ENCODE data around the gene PRKAG2.

PRKAG2 gene

GRCh38 chr7:151677581-151678226, 199.2 kb downstream of the PRKAG2 start:
- Histone ChIP-seq H3K27ac (ENCODE audit: low read length) (no peak overlapping the region), H3K4me3 (ENCODE audit: low read length) (no peak overlapping the region), H3K9me3 (ENCODE audit: insufficient read depth, low read depth, low read length) (no peaks in the 10 kb centered on the region), H3K36me3 (ENCODE audit: insufficient read depth, low read depth, low read length) (no peaks in the 10 kb centered on the region), H3K4me1 (ENCODE audit: insufficient read depth, low read length) (no peaks in the 10 kb centered on the region), H3K9ac (ENCODE audit: low read depth, low read length) (no peak overlapping the region), H3K27me3 (ENCODE audit: insufficient read depth, low read length) (no peaks in the 10 kb centered on the region)

- Histone ChIP-seq H3K9ac (ENCODE audit: low read depth, low read length) (no peak overlapping the region), H3K4me3 (ENCODE audit: low read length) (no peak overlapping the region), H3K36me3 (ENCODE audit: insufficient read depth, low read depth, low read length) (no peaks in the 10 kb centered on the region), H3K4me1 (ENCODE audit: insufficient read depth, low read length) (no peaks in the 10 kb centered on the region), H3K27me3 (ENCODE audit: insufficient read depth, low read length) (no peaks in the 10 kb centered on the region), H3K27ac (ENCODE audit: low read length) (no peak overlapping the region), H3K9me3 (ENCODE audit: insufficient read depth, low read depth, low read length) (no peaks in the 10 kb centered on the region)
Measured at GRCh38 chr7:151676759-151677158, 200.2 kb downstream of the PRKAG2 start.

- Histone ChIP-seq H3K4me3 (ENCODE audit: low read length) (no peak overlapping the region), H3K9ac (ENCODE audit: low read depth, low read length) (no peak overlapping the region), H3K27me3 (ENCODE audit: insufficient read depth, low read length) (no peaks in the 10 kb centered on the region), H3K36me3 (ENCODE audit: insufficient read depth, low read depth, low read length) (no peaks in the 10 kb centered on the region), H3K9me3 (ENCODE audit: insufficient read depth, low read depth, low read length) (no peaks in the 10 kb centered on the region), H3K27ac (ENCODE audit: low read length) (no peak overlapping the region), H3K4me1 (ENCODE audit: insufficient read depth, low read length) (no peaks in the 10 kb centered on the region)
Measured at GRCh38 chr7:151675196-151675920, 201.6 kb downstream of the PRKAG2 start.

- H3K36me3 ChIP-seq (ENCODE audit: insufficient read depth, low read depth, low read length) = no peaks in the 10 kb centered on the region
- H3K9ac ChIP-seq (ENCODE audit: low read depth, low read length) = no peak overlapping the region
- no peak overlapping the region for H3K4me3 ChIP-seq (ENCODE audit: low read length)
- H3K27ac ChIP-seq (ENCODE audit: low read length) = no peak overlapping the region
- H3K9me3 ChIP-seq (ENCODE audit: insufficient read depth, low read depth, low read length) = no peaks in the 10 kb centered on the region
- H3K27me3 ChIP-seq (ENCODE audit: insufficient read depth, low read length) = no peaks in the 10 kb centered on the region
- H3K4me1 ChIP-seq (ENCODE audit: insufficient read depth, low read length) = no peaks in the 10 kb centered on the region
Measured at GRCh38 chr7:151674161-151674920, 202.6 kb downstream of the PRKAG2 start.

- Histone ChIP-seq H3K27me3 (ENCODE audit: insufficient read depth, low read length) (no peaks in the 10 kb centered on the region), H3K9ac (ENCODE audit: low read depth, low read length) (no peak overlapping the region), H3K4me1 (ENCODE audit: insufficient read depth, low read length) (no peaks in the 10 kb centered on the region), H3K27ac (ENCODE audit: low read length) (no peak overlapping the region), H3K9me3 (ENCODE audit: insufficient read depth, low read depth, low read length) (no peaks in the 10 kb centered on the region), H3K36me3 (ENCODE audit: insufficient read depth, low read depth, low read length) (no peaks in the 10 kb centered on the region), H3K4me3 (ENCODE audit: low read length) (no peak overlapping the region)
Measured at GRCh38 chr7:151673216-151673615, 203.7 kb downstream of the PRKAG2 start.

GRCh38 chr7:151672716-151673115, 204.2 kb downstream of the PRKAG2 start:
- H3K4me3 ChIP-seq (ENCODE audit: low read length) = no peak overlapping the region
- H3K36me3 ChIP-seq (ENCODE audit: insufficient read depth, low read depth, low read length) = no peaks in the 10 kb centered on the region
- H3K9me3 ChIP-seq (ENCODE audit: insufficient read depth, low read depth, low read length) = no peaks in the 10 kb centered on the region
- H3K27ac ChIP-seq (ENCODE audit: low read length) = no peak overlapping the region
- no peaks in the 10 kb centered on the region for H3K27me3 ChIP-seq (ENCODE audit: insufficient read depth, low read length)
- H3K9ac ChIP-seq (ENCODE audit: low read depth, low read length) = no peak overlapping the region
- no peaks in the 10 kb centered on the region for H3K4me1 ChIP-seq (ENCODE audit: insufficient read depth, low read length)

- Histone ChIP-seq H3K4me1 (ENCODE audit: insufficient read depth, low read length) (no peaks in the 10 kb centered on the region), H3K9me3 (ENCODE audit: insufficient read depth, low read depth, low read length) (no peaks in the 10 kb centered on the region), H3K4me3 (ENCODE audit: low read length) (no peak overlapping the region), H3K27me3 (ENCODE audit: insufficient read depth, low read length) (no peaks in the 10 kb centered on the region), H3K27ac (ENCODE audit: low read length) (no peak overlapping the region), H3K36me3 (ENCODE audit: insufficient read depth, low read depth, low read length) (no peaks in the 10 kb centered on the region), H3K9ac (ENCODE audit: low read depth, low read length) (no peak overlapping the region)
Measured at GRCh38 chr7:151671514-151671913, 205.4 kb downstream of the PRKAG2 start.

- H3K4me3 ChIP-seq (ENCODE audit: low read length) = no peak overlapping the region
- H3K4me1 ChIP-seq (ENCODE audit: insufficient read depth, low read length) = no peaks in the 10 kb centered on the region
- H3K27ac ChIP-seq (ENCODE audit: low read length) = no peak overlapping the region
- H3K27me3 ChIP-seq (ENCODE audit: insufficient read depth, low read length) = no peaks in the 10 kb centered on the region
- no peaks in the 10 kb centered on the region for H3K9me3 ChIP-seq (ENCODE audit: insufficient read depth, low read depth, low read length)
- H3K9ac ChIP-seq (ENCODE audit: low read depth, low read length) = no peak overlapping the region
- H3K36me3 ChIP-seq (ENCODE audit: insufficient read depth, low read depth, low read length) = no peaks in the 10 kb centered on the region
Measured at GRCh38 chr7:151669762-151670161, 207.2 kb downstream of the PRKAG2 start.

- Histone ChIP-seq H3K9ac (ENCODE audit: low read depth, low read length) (no peak overlapping the region), H3K36me3 (ENCODE audit: insufficient read depth, low read depth, low read length) (no peaks in the 10 kb centered on the region), H3K27ac (ENCODE audit: low read length) (no peak overlapping the region), H3K27me3 (ENCODE audit: insufficient read depth, low read length) (no peaks in the 10 kb centered on the region), H3K4me3 (ENCODE audit: low read length) (no peak overlapping the region), H3K9me3 (ENCODE audit: insufficient read depth, low read depth, low read length) (no peaks in the 10 kb centered on the region), H3K4me1 (ENCODE audit: insufficient read depth, low read length) (no peaks in the 10 kb centered on the region)
Measured at GRCh38 chr7:151666886-151667285, 210.0 kb downstream of the PRKAG2 start.

- Histone ChIP-seq H3K4me3 (ENCODE audit: low read length) (no peak overlapping the region), H3K27ac (ENCODE audit: low read length) (no peak overlapping the region), H3K9ac (ENCODE audit: low read depth, low read length) (no peak overlapping the region), H3K4me1 (ENCODE audit: insufficient read depth, low read length) (no peaks in the 10 kb centered on the region), H3K27me3 (ENCODE audit: insufficient read depth, low read length) (no peaks in the 10 kb centered on the region), H3K36me3 (ENCODE audit: insufficient read depth, low read depth, low read length) (no peaks in the 10 kb centered on the region), H3K9me3 (ENCODE audit: insufficient read depth, low read depth, low read length) (no peaks in the 10 kb centered on the region)
Measured at GRCh38 chr7:151665368-151665767, 211.5 kb downstream of the PRKAG2 start.

GRCh38 chr7:151664268-151664667, 212.6 kb downstream of the PRKAG2 start:
- Histone ChIP-seq H3K4me3 (ENCODE audit: low read length) (no peak overlapping the region), H3K27me3 (ENCODE audit: insufficient read depth, low read length) (no peaks in the 10 kb centered on the region), H3K27ac (ENCODE audit: low read length) (no peak overlapping the region), H3K9ac (ENCODE audit: low read depth, low read length) (no peak overlapping the region), H3K4me1 (ENCODE audit: insufficient read depth, low read length) (no peaks in the 10 kb centered on the region), H3K36me3 (ENCODE audit: insufficient read depth, low read depth, low read length) (no peaks in the 10 kb centered on the region), H3K9me3 (ENCODE audit: insufficient read depth, low read depth, low read length) (no peaks in the 10 kb centered on the region)
